GM19468 (cell line): ENCODE results near the gene KRTAP24-1.

Experiments used
- ATAC-seq: cut with Tn5 transposase; IDR thresholded peaks from one replicate; pipeline ENCODE4 v1.9.1; 2021; ENCODE audit warnings: mild to moderate bottlenecking, moderate library complexity, moderate number of reproducible peaks; ENCODE audit not compliant: unreplicated experiment; ENCODE audit errors: extremely low read depth

The KRTAP24-1 gene

DNA sequence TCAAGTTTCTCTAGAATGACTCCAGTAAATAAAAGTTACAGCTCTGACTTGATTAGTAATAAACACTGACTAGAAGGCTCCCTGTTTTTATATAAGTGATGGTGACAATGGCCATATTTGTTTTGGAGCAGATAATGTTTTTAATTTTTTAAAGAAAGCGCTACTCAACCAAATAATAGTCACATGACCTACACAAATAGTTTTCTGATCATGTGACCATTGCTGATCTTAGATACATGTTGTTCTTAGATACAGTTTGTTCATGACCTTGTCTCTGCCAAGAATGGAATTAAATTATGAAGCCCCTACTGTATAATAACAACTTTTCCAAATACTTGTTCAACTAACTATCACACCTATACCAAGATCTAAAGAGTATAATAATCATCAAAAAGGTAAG is 44.6 kb downstream of the KRTAP24-1 start:
- ATAC-seq: no peak

DNA sequence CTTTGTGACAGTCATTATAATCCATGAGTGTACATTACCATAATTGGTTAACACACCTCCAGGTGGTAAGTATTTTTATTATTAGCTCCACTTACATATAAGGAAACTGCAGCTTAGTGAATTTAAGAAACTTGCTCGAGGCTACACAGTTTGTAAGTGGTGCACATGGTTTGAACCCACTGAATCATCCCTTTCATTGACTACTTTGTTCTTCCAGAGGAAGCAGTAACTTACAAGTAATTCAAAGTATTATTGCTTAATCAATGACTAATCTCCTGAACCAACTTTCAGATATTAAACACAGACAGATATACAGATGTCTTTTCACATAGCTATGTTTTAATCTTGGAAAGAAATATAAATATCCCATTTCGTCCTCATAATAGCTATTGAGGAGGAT is 48.1 kb downstream of the KRTAP24-1 start:
- ATAC-seq: no peak

DNA sequence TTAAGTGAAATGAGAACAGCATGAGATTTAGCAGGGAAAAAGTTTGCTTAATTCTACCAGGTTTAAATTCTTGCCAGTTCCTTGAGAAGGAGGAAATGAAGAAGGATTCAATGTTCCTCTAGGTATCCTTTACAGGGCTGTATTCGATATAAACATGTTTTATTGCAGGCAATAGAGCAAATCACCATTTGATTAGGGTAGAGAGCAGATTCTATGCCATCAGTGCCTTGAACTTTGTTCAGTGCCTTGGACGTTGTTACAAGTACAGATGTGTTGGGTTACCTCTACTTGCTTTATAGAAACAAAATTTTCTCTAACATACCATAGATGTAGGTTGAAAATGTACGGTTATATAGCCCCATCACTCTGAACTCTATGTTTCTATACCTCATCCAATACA is 48.7 kb downstream of the KRTAP24-1 start:
- ATAC-seq: no peak

DNA sequence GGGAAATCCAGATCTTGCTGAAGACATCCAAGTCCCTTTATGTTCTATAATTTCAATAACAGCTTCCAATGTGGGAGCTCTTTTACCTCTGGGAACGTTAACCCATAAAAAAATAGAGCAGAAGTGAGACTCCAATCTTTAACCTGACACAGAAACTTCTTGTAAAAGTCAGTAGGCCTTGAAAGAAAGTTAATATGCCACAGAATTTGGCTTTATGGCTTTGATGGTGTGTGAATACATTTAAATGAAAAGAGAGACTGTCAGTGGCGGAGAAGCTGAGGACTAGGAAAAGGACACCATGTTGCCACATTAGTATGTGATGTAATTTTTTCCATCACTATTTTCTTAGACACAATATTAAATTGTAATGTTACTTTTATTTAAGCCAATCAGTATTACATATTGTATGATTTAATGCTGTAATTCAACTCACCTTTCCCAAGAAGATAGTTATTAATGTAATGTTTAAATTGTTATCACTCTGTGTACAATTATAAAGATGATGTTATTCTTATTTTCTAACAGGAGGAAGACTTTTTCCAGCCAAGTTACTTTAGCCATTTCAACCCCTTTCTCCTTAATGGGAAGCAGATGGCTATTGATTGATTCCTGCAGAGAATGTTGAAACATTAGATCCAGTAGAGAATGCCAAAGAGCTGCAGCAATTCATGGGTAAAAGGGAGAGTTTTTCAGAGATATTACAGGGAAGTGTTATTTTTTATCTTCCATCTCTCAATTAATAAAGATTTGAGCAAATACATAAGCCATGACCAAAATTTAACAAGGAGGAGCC is 49.3 kb downstream of the KRTAP24-1 start:
- ATAC-seq: no peak

DNA sequence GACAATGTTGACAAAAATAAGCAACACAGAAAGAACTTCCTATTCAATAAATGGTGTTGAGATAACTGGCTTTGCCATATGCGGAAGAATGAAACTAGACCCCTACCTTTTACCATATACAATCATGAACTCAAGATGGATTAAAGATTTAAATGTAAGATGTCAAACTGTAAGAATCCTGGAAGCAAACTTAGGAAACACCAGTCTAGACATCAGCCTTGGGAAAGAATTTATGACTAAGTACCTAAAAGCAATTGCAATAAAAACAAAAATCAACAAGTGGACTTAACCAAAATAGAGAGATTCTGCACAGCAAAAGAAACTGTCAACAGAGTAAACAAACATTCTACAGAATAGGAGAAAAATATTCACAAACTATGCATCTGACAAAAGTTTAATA is 50.7 kb downstream of the KRTAP24-1 start:
- no peak for ATAC-seq
